GM19324 (cell line): ENCODE results near the gene HDAC1.

Source experiments
- ATAC-seq: cut with Tn5 transposase; IDR thresholded peaks from one replicate; pipeline ENCODE4 v1.9.1; 2021; ENCODE audit warnings: mild to moderate bottlenecking, moderate library complexity; ENCODE audit not compliant: unreplicated experiment, low FRiP score

The HDAC1 gene

DNA sequence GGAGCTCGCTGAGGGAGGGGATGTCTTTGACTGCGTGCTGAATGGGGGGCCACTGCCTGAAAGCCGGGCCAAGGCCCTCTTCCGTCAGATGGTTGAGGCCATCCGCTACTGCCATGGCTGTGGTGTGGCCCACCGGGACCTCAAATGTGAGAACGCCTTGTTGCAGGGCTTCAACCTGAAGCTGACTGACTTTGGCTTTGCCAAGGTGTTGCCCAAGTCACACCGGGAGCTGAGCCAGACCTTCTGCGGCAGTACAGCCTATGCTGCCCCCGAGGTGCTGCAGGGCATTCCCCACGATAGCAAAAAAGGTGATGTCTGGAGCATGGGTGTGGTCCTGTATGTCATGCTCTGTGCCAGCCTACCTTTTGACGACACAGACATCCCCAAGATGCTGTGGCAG is 71.8 kb downstream of the HDAC1 start:
- ATAC-seq, result no peak

DNA sequence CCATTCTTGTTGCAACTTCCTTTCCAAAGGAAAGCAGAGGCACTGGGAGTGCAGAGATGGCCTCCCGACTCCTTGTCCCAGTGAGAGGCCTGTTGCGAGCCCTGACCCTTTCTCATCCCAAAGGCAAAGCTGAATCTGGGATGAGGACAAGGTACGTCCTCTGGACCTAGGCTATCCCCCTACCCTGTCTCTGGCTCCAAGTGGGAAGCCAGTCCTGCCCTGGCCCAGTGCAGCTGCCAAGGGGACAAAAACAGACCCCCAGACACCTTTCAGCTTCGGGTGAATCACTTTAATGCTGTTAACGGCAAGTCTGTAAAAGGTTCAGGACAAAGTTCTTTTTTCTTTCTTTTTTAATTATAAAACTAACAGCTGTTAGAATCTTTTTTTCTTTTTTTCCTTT is 73.0 kb downstream of the HDAC1 start:
- ATAC-seq, result no peak

DNA sequence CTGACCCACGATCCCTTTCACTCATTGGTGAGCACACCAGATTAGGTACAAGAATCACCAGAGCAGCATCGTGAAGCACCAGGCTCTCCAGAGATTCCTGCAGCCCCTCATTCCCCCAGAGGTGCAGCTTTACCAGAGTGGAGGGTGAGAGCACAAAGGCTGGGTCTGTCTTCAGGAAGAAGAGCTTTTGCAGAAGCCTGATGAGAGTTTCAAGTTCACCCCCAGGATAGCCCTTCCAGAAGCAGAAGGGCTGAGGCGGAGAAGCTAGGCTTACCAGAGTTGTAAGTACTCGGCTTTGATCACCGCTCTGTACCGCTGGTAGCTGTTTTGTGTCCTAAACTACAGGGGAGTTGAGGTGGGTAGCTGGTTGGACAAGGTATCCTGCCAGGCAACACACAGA is 73.6 kb downstream of the HDAC1 start:
- no peak for ATAC-seq

DNA sequence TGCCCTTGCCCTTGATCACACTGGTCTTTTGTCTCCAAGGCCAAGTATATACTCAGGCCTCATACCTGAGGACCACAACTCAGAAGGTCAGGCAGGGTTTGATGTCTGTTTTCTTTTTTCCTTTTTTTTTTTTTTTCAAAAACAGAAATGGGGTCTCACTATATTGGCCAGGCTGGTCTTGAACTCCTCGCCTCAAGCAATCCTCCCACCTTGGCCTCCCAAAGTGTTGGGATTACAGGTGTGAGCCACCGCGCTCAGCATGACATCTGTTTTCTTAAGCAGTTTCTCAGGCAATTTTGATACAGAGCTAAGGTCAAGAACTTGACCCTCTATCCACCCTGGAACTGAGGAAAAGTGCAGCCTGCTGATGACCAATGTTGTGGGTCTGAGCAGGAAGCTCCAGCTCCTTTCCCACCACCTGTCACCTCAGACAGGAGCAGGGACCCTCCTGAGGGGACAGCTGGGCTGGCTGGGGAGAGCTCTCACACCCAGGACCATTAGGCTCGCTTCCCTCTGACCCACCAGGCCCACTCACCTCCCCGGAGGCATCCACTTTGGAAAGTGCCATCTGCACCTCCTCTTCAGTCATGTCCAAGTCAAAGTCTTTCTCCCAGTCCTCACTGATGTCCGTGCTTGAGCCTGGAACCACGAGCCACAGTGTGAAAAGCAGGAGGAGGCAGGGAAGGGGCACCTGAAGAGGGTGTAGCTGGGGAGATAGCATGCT is 76.2 kb downstream of the HDAC1 start:
- ATAC-seq, result no peak

DNA sequence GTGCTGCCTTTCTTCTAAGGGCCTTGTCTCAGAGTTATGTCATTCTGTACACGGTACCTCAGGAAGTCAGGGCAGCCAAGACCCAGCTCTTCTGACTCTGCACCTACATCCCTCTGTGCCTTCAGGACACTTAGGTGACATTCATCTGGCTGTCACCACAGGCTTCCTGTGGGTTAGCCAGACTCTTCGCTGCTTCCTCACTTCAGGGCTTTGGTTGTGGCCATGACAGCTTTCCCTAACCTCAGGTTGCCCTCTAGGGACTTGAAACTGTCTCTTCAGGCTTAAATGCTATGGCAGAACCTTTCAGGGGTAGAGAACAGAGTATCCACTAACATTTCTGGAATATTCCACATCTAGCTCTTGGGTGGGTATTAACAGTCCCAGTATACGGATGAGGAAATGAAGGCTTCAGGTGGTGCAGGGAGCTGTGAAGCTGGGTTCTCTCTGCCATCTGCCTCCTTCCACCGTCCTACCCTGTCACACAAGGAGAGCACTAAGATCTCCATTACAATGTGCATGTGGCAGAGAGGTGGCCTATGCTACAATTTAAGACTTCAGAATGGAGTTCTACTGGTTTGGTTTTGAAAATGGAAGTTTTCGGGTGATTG is 80.4 kb downstream of the HDAC1 start:
- ATAC-seq, result no peak

DNA sequence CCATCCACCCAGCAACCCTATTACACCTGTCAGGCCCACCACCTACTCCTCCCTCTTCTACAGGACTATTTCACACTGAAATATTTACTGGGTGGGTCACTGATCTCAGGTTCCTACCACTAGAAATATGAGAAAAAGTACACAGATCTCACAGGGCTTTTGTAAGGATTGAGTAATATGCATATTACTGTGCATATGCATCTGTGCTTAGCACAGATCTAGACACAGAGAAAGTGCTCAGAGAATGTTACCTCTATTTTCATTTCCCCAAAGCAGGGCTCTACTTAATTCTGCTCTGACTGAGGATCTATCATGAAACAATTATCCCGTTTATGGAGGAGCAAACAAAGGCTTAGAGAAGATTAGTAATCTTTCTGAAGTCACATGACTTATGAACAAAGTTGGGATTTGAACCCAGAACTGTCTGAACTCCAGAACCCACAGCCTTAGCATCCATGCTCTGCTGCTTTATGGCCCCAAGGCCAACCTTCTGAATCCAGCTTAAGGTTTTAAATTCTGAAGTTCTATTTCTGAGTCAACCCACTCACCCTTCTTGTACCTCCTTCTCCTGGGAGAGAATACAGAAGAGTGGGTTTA is 82.2 kb downstream of the HDAC1 start:
- no peak for ATAC-seq

DNA sequence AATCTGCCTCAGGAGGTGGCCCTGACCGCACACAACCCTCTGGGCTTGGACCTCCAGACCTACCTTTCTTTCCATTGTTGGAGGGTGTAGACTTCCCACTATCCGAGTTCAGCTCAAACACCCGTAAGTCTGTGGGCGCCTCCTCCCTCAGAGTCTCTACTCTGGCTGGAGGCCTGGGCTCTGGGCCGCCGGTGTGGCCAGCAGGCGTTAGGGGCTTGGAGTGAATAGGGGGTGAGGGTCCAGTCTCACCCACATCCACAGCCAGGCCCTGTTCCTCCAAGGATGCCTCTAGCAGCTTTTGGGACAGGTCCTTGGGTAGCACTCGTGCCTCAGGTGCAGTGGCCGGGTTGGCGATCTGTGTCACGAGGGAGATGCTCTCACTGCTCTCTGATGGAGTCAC is 84.3 kb downstream of the HDAC1 start:
- ATAC-seq, result no peak

DNA sequence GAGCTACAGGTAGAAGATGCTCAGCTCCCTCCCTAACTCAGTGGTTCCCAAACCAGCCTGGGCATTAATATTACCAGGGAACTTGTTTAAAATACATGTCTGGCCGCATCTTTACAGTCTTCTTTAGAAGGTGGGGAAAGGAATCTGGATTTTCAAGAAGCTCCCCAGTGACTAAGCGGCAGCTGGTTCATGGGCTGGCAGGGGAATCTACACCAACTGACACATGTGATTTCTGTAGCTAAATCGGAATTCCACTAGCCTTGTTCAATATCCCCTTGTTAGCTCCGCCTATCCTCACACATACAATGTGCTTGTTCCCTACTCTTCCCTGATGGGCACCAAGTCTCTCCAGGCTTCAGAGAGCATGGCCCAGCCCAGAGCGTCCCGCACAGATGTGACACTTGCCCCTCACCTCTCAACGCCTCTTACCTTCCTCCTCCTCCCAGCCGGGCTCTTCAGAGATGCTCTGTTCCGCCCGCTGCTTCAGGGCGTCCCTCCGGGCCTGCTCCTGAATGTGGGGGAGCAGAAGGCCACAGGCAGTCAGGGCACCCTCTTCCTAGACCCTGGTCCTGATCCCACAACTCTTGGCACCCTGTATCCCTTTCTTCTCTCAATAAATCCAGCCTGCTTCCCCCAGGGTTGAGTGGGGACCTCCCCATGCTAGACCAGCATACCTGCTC is 85.8 kb downstream of the HDAC1 start:
- ATAC-seq, result no peak

DNA sequence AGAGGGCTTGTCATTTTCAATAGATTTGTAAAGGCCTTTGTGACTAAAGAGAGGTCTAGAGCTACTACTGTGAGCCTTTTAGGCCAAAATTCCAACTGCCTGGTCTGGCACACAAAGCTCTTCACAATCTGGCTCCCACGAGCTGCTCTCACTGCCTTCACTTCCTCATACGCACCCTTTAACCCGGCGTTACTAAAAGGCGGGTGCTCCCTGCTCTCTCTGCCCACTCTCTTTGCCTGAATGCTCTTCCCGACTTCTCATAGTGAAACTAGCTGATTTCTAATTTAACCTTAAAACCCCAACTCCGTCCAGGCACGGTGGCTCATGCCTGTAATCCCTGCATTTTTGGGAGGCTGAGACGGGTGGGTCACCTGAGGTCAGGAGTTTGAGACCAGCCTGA is 88.2 kb downstream of the HDAC1 start:
- no peak for ATAC-seq
